ENCODE data around the gene FGD2.

FGD2 gene, protein sequence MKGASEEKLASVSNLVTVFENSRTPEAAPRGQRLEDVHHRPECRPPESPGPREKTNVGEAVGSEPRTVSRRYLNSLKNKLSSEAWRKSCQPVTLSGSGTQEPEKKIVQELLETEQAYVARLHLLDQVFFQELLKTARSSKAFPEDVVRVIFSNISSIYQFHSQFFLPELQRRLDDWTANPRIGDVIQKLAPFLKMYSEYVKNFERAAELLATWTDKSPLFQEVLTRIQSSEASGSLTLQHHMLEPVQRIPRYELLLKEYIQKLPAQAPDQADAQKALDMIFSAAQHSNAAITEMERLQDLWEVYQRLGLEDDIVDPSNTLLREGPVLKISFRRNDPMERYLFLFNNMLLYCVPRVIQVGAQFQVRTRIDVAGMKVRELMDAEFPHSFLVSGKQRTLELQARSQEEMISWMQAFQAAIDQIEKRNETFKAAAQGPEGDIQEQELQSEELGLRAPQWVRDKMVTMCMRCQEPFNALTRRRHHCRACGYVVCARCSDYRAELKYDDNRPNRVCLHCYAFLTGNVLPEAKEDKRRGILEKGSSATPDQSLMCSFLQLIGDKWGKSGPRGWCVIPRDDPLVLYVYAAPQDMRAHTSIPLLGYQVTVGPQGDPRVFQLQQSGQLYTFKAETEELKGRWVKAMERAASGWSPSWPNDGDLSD

DNA sequence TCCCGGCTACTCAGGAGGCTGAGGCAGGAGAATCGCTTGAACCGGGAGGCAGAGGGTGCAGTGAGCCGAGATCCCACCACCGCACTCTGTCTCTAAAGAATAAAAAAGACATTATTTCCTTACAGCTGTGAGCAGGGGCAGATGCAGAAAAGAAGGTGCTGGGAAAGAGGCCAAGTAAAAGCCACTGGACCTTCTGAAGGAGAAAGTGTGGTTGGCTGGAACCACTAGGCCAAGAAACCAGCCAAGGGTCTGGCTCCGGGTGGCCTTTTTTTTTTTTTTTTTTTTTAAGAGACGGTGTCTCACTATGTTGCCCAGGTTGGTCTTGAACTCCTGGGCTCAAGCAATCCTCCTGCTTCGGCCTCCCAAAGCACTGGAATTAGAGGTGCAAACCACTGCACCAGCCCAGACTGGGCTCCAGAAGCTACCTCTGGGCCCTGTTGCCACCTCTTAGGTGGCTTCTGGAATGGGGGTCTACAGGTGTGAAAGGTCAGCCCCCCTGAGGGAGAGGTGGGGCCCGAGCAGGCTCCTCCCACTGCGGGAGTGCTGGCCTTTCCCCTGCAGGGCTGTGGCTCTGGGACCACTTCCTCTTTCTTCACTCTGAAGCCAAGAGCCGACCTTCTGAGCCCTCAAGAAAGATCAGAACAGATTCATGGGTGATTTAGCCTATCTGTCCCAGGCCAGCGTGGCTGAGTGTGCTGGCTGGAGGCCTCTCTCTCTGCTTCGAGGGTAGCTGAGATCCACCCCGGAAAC is at the start of gene FGD2:
Gene FGD2 (plus strand): TSS at position 595 of the 750 bp plus-strand sequence. CDS start 163 bp downstream, outside the sequence.
- no peak for DNase-seq (ENCODE audit: extremely low read depth in 1 of 2, low read depth in 1 of 2)

DNA sequence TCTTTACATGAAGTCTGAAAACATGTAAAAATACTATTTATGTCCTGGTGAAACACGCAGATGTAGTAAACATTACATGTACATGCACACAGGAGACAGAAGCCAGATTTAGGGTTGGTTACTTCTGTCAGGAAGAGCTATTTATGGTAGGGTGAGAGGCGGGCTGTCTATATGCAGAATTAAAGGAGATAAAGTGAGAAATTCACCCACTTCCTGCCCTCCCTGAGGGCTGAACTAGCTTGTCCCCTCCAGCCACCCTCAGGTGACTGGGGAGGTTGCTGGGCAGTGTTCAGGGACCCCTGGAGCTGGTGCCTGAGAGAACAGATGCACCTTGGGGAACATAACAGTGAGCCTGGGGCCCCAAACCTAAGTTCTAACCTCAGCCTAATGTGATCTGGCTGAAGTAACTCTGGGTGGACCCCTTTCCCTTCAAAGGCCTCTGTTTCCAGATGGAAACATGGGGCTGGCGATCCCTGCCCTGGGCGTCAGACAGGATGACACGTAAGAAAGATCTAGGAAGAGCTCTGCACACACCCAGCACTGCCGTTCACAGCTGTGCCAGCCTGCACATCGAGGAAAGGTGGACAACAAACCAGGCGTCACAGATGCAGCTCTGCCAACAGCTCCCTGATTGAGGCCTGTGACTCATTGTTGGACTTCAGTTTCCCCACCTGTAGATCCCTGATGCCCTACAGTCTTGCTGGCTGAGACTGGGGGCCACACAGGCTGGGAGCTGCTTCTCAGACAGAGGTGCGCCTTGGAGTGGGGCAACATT is 49.6 kb upstream of the FGD2 start:
- no peak for DNase-seq (ENCODE audit: extremely low read depth in 1 of 2, low read depth in 1 of 2)

DNA sequence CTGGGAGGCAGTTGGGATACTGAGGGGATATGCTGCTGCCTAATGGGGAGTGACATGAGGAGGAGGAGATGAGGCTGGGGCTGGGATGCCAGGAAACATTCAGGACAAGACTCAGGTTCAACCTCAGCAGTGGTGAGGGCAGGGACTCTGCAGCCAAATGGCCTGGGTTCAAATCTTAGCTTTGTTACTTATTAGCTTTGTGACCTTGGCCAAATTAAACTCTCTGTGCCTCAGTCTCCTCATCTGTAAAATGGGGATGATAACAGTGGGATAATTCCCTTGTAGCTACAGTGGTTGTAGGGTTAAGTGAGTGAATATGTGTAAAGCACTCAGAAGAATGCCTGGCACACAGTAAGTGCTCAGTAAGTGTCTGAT is 49.0 kb upstream of the FGD2 start:
- DNase-seq (ENCODE audit: extremely low read depth in 1 of 2, low read depth in 1 of 2) = no peak

DNA sequence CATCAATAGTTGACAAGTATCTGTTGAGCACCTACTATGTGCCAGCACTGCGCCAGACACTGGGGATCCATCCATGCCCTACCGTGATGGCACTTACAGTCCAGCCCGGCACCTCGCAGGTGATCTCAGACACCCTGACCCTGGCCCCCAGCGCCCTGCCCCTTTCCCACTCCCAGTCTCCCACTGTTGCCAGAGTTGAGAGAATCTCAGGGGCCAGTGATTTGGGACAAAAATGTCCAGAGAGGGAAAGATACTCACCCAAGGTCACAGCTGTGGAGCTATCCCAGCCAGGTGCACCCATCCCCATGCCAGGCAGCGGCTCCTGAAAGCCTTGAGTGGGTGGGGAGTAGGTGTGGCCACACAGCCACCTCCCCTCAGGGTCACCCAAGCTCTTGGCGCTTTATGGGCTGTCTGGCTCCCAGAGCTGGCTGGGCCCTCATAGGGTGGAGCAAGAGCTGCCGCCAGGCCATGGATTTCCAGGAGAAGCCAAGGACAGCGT is 47.6 kb upstream of the FGD2 start:
- no peak for DNase-seq (ENCODE audit: extremely low read depth in 1 of 2, low read depth in 1 of 2)

DNA sequence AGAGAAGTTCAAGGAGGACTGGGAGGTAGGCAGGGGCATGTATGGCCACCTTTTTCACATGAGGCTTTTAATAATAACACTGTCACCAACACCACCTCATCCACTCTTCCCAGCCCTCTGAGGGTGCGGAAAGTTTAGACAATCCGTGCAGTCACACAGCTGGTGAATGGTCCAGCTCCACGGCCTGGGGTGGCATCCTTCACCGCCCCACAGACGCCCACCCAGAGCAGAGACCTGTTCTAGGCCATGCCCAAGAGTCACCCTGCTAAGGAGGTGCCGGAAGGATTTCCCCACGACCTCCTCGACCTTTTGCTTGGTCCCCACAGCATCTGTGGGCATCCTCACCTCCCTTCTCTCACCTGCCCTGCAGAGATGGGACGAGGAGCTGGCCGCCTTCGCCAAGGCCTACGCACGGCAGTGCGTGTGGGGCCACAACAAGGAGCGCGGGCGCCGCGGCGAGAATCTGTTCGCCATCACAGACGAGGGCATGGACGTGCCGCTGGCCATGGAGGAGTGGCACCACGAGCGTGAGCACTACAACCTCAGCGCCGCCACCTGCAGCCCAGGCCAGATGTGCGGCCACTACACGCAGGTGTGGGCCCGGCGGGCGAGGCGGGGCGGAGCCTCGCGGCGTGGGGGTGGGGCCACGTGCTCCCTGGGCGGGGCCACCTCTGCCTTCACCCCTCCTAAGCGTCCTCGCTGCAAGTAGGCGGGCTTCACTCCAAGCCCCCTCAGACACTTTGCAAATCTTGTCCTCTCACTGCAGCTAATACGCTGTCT is 46.5 kb upstream of the FGD2 start:
- DNase-seq (ENCODE audit: extremely low read depth in 1 of 2, low read depth in 1 of 2) = no peak

DNA sequence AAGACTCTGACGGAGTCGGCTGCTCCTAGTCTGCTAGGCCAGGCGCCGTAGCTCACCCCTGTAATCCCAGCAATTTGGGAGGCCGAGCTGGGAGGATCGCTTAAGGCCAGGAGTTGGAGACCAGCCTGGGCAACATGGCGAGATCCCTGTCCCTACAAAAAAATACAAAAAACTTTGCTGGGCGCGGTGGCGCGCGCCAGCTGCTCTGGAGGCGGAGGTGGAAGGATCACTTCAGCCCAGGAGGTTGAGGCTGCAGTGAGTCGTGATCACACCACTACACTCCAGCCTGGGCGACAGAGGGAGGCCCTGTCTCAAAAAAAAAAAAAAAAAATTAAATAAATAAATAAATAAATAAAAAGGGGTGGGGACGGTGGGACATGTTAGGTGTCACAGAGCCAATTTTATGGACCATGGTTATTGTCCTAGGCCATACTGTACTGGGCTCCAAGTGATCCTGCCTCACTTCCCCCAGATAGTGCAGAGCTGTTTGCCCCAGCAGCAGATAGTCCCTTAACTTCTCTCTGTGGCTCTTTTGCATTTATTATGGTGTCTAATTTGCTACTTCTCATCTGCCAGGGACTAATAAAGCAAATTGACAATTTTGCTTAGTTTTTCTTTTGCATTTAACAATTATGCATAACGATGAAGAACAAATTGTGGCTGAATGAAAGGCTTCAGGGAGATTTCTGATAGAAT is 45.8 kb upstream of the FGD2 start:
- DNase-seq (ENCODE audit: extremely low read depth in 1 of 2, low read depth in 1 of 2) = no peak

DNA sequence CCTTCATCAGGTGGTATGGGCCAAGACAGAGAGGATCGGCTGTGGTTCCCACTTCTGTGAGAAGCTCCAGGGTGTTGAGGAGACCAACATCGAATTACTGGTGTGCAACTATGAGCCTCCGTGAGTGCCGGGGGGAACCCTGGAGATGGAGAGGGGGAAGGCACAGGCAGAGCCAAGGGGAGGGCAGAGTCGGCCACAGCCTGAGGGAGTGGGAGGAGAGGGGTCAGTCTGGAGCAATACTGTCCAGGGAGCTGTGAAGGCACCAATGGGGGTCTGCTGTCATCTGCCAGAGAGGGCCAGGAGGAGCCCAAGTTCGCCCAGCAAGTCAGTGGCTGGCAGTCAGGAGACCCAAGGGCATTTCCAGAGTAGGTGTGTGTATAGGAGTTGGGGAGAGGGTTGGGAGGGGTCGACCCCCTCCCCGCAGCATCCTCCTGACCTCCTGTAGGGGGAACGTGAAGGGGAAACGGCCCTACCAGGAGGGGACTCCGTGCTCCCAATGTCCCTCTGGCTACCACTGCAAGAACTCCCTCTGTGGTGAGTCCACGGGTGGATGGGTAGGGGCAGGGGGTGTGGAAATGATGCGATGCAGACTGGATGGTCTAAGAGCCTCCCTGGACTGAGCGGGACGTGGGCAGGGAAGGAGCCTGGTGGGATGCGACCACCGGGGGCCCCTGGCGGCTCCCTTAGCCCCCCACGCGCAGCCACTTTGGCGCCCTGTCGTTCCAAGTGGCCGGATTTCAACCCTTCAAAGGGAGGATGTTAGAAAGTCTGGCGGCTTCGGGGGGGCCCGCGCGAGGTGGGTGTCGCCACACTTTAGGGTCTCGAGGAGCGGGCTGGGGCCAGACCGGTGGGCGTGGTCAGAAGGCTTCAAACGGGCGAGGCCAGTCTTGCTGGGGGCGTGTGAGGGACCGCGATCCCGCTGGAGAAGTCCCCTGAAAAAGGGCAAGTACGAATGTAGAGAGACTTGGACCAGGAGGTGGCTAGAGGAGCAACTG is 43.7 kb upstream of the FGD2 start:
- no peak for DNase-seq (ENCODE audit: extremely low read depth in 1 of 2, low read depth in 1 of 2)

DNA sequence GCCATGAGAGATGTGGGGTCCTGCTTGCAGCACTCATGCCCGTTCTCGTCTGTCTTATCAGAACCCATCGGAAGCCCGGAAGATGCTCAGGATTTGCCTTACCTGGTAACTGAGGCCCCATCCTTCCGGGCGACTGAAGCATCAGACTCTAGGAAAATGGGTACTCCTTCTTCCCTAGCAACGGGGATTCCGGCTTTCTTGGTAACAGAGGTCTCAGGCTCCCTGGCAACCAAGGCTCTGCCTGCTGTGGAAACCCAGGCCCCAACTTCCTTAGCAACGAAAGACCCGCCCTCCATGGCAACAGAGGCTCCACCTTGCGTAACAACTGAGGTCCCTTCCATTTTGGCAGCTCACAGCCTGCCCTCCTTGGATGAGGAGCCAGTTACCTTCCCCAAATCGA is 42.6 kb upstream of the FGD2 start:
- peak in 1 of 2 donors; percentile 49 for DNase-seq (ENCODE audit: extremely low read depth in 1 of 2, low read depth in 1 of 2)

DNA sequence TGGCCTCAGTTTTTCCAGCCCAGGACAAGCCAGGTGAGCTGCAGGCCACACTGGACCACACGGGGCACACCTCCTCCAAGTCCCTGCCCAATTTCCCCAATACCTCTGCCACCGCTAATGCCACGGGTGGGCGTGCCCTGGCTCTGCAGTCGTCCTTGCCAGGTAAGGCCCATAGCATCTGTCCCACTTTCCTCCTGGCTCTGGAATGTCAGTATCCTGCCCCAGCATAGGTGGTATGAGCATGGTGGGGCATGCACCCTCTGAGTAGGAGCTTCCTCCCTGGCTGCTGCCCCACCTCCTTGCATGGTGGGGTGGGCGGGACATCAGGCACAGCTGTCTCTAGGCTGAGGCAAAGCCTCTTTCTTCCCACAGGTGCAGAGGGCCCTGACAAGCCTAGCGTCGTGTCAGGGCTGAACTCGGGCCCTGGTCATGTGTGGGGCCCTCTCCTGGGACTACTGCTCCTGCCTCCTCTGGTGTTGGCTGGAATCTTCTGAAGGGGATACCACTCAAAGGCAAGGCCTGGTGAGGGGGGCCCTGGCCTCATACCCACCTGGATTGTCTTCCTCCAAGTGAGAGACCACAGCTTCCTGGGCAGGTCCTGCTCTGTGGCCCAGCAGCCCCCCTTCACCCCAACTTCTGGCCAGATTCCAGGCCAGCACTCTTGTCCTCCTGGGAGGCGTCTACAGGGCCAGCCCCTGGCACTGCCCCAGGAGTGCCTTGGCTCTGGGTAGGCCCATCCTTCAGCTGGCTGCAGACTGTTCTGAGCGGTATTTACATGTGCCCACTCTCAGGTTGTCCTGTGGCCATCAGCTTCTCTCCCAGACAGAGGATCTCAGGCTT is 41.8 kb upstream of the FGD2 start:
- DNase-seq (ENCODE audit: extremely low read depth in 1 of 2, low read depth in 1 of 2) = no peak

DNA sequence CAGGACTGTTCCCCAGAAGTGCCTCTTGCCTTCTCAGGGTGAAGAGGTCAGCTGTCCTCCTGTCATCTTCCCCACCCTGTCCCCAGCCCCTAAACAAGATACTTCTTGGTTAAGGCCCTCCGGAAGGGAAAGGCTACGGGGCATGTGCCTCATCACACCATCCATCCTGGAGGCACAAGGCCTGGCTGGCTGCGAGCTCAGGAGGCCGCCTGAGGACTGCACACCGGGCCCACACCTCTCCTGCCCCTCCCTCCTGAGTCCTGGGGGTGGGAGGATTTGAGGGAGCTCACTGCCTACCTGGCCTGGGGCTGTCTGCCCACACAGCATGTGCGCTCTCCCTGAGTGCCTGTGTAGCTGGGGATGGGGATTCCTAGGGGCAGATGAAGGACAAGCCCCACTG is 41.1 kb upstream of the FGD2 start:
- DNase-seq (ENCODE audit: extremely low read depth in 1 of 2, low read depth in 1 of 2) = no peak

DNA sequence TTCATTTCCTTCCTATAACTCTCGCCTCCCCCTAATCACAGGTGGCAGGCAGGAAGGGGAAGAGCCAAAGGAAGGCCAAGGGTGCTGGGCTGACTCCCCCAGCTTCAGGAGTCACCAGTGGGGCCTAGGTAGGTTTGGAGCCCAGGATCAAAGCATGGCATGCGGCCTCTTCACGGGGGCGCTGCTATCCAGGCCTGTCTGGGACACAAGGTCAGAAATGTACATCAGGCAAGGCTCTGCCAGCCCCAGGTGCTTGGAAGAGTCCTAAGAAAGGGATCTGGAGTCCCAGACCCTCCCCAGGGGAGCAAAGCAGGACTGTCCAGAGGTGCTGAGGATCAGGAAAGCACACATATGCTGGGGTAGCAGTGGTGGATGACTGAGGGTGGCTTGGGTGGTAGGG is 40.5 kb upstream of the FGD2 start:
- DNase-seq (ENCODE audit: extremely low read depth in 1 of 2, low read depth in 1 of 2) = no peak

DNA sequence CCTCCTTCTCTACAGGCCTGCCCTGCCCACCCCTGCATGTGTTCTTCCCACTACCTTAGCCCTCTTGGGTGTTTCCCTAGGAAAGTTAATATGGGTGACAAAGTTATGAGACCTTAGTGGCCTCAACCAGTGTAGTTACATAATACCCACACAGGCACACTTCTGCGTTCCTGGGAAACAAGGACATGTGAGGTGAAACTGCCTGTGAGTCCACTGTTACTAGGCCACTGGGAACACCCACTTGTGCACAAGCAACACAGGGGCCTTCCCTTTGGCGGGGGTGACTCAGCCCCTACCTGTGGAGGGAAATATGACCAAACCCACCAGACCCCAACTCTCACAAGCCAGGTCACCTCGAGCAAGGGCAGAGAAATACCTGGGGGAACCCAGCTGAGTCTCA is 38.2 kb upstream of the FGD2 start:
- DNase-seq (ENCODE audit: extremely low read depth in 1 of 2, low read depth in 1 of 2) = no peak

DNA sequence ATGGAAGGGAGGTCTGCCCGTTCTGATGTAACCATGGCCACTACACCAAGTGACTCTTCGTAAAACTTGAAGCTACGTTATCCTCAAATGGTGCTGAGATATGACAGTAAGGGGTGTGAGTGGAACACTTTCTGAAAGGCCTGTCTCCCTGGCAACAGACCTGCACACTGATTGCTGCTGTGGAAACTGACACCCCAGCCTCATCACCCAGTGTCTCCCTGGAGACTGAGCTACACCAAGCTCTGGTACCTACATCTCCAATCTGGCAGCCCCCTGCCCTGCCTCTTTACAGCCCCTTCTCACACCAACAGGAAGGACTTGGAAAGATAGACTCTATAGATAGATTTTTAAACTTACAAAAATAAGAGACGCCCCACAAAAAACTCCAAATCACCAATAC is 37.7 kb upstream of the FGD2 start:
- no peak for DNase-seq (ENCODE audit: extremely low read depth in 1 of 2, low read depth in 1 of 2)

DNA sequence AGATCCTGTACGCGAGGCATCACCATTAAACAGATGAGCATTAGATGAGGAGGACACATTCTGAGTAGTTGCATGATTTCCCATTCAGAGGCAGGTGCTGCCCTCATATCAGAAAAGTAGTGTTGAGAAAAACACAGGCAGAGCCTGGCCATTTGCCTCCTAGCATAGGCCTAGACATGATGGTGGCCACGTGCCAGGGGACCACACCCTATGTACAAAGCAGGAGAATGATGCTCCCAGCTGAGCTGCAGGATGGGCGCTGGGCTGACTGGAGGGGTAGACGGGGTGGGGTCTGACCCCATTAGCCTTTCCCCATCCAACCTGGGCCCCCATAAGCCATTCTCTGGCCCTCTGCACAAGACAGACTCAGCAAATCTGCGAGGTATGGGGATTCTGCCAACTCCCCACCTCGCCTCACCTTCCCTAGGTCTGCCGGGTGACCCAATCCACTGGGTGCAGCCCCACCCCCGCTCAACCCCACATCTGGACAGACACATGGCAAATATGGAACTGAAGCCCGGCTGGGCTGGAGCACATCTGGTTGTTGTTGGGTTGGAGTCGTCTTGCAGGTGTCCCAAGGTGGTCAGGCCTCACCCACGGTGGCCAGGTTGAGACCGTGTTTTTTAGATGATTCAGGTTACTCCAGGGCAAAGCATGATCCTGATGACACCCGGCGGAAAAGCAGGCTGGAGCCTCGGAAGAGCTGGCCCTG is 37.0 kb upstream of the FGD2 start:
- DNase-seq (ENCODE audit: extremely low read depth in 1 of 2, low read depth in 1 of 2) = no peak

DNA sequence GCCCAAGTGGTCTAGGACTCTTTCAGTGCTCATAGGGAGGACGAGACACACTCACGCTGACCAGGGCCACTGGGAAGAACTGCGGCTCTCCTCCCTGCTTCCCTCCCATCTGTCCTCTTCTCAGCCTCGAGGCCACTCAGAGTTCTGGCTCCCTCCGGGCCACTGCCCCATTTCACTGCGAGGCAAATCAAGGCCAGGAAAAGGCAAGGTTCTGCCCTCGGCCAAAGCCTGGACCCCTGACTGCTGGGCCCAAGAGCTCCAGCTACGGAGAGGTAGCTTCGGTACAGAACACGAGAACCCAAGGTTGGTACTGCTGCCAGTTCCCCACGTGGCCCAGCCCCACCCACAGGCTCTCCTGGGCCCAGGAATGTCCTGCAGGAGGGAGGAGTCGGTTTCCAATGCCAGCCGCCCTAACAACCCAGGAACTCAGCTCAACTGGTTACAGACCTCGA is 36.2 kb upstream of the FGD2 start:
- DNase-seq (ENCODE audit: extremely low read depth in 1 of 2, low read depth in 1 of 2) = no peak

DNA sequence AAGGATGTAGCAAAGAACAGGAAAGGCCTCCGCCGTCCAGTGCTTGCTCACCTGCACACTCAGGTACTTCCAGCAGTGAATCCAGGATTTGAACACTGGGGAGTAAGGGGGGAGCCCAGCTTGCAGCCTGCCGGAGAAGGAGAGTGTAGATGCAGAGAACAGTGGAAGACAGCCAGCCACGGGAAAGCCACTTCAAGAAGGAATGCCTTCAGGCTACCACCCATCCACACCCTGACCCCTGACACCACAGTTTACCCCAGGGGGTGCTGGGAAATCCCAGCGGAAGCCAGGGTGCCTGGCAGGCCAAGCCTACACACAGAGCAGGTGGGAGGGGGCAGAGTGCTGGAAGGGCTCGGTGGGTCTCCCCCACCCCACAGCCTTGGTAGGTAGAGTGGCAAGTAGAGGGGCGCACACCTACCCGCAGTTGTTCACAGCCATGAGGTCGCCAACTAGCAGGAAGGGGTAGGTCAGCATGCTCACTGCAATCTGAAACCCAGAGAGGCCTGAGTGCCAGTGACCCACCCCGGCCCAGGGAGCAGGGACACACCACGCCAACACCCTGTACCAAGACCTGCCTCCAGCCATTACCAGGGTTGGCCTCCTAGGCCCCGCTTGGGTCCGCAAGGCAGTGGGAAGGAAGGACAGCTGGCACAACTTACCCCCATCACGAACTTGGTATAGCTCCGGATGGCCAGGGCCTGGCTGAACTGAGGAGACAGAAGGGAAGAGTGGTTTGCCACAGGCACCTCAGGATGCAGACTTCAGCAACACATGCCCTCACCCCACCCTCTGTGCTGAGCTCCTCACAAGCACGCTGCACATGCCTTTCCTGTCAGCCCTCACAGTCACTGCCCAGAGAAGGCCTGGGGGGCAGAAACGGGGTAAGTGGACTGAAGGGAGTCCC is 35.2 kb upstream of the FGD2 start:
- DNase-seq (ENCODE audit: extremely low read depth in 1 of 2, low read depth in 1 of 2) = no peak
